Sigmoid colon (tissue), 7 donors: ENCODE measurements around the gene GMEB1. TPM values are rescaled to one million over a fixed set of nuclear protein-coding genes. Genes with fewer than 3 reads are reported as not detected.
"Not testable (repeated sequence)": the region's sequence is repeated elsewhere in the genome, so short reads cannot be mapped to it uniquely, and the experiment has no call there.

Source experiments
- DNase-seq: peaks from one replicate; pipeline ENCODE4 v3.0.0-alpha.2; 2019
- H3K27ac ChIP-seq, 4 donors: fragments of 200-600 bp; sonication (generic); one replicate each; pipeline ENCODE4 v1.5.1; 2016 to 2019; ENCODE audit warnings: mild to moderate bottlenecking in 1 of 4
- H3K27me3 ChIP-seq, 3 donors: fragments of 200-600 bp; sonication (generic); one replicate each; pipeline ENCODE4 v1.5.1; 2019; ENCODE audit warnings: mild to moderate bottlenecking in 1 of 3
- H3K36me3 ChIP-seq, 4 donors: fragments of 200-600 bp; sonication (generic); one replicate each; pipeline ENCODE4 v1.5.1; 2016 to 2019
- H3K4me1 ChIP-seq, 4 donors: fragments of 200-600 bp; sonication (generic); one replicate each; pipeline ENCODE4 v1.5.1; 2017 to 2019
- H3K4me3 ChIP-seq, 4 donors: fragments of 200-600 bp; sonication (generic); one replicate each; pipeline ENCODE4 v1.5.1; 2017 to 2019; ENCODE audit warnings: mild to moderate bottlenecking in 2 of 4, moderate library complexity in 1 of 4
- H3K9me3 ChIP-seq, 4 donors: fragments of 200-600 bp in 3 of 4; sonication (generic) in 3 of 4; one replicate each; pipeline versions ENCODE4 v1.5.1 to v1.6.1; 2013 to 2019
- CTCF ChIP-seq, 4 experiments: fragments of 450-650 bp in 3 of 4; fragments of 200-600 bp in 1 of 4; IDR thresholded peaks; one replicate each; pipeline ENCODE4 v1.5.1; 2016 to 2019; ENCODE audit warnings: antibody characterized with exemption in 4 of 4, mild to moderate bottlenecking in 3 of 4, moderate library complexity in 2 of 4
- EP300 ChIP-seq, 4 donors: sonication (generic); formaldehyde crosslinking; IDR thresholded peaks; one replicate each; pipeline ENCODE4 v1.6.1; 2017; ENCODE audit warnings: antibody characterized with exemption in 4 of 4
- POLR2A ChIP-seq, 2 donors: fragments of 450-650 bp; IDR thresholded peaks; one replicate each; pipeline ENCODE4 v1.6.1; 2016; ENCODE audit warnings: antibody characterized with exemption in 2 of 2, mild to moderate bottlenecking in 2 of 2, moderate library complexity in 2 of 2
- POLR2AphosphoS5 ChIP-seq, 4 donors: sonication (generic); formaldehyde crosslinking; IDR thresholded peaks; one replicate each; pipeline ENCODE4 v1.6.1; 2017; ENCODE audit warnings: antibody characterized with exemption in 4 of 4
- WGBS, 2 donors: extraction: QIAGEN DNeasy Blood & Tissue Kit; methylation state at CpG; one replicate each; pipeline ENCODE4 v1.1.7; 2013; 5-methylcytosine and 5-hydroxymethylcytosine counted together
- intact Hi-C: fragments of 100-400 bp; cut with DNase I; formaldehyde crosslinking; loops from one replicate; pipeline ENCODE4 v1.15.1; 2023
- polyA plus RNA-seq, 3 donors: library from polyadenylated mRNA; stranded (reverse); fragments of 200-250 nt; gene quantifications; one replicate each; pipeline ENCODE4 v1.2.3, GENCODE V29; 2013
- total RNA-seq, 4 donors: library from RNA; depleted of rRNA; stranded (reverse); fragments of >200 nt; gene quantifications; one replicate each; pipeline ENCODE4 v1.1.0, GENCODE V29; 2016
- donor health status: healthy with polysubstance abuse.
- donor health status: Bipolar disorder and iron deficiency.
- donor health status: healthy.

Gene GMEB1
- total and polyA plus RNA-seq, 7 donors = 3.7 to 8.9 (median 6.7) TPM

- Histone ChIP-seq H3K27ac (peak within 1 kb of the TSS; percentile 85 to 95 (median 92)), H3K36me3 (no peaks in the 10 kb centered on the region), H3K4me3 (peak within 1 kb of the TSS; percentile 68 to 79 (median 70)), H3K9me3 (no peaks in the 10 kb centered on the region), H3K4me1 (peaks cover 0 to 41% (median 36%) of the 10 kb centered on the region in 4 donors), H3K27me3 (no peaks in the 10 kb centered on the region)
- intact Hi-C loops = loop anchor here (2.0 to 10.0 kb wide), 5 partner anchors 26 to 542 kb away; partner anchors contain the start of genes GMEB1, SRSF4 and YTHDF2
- DNase-seq = peak; percentile 95
- TF ChIP-seq CTCF (IDR thresholded peaks at IDR 0.05) (peak in 2 of 4 experiments; percentile 23 to 45), POLR2AphosphoS5 (IDR thresholded peaks at IDR 0.05) (peak; percentile 88 to 97 (median 96)), POLR2A (IDR thresholded peaks at IDR 0.05) (peak; percentile 94 to 95), EP300 (IDR thresholded peaks at IDR 0.05) (no peak)
- 0 to 1% methylated on average over 49 of the region's 49 CpGs for WGBS, 2 donors
Measured at GRCh38 chr1:28642847-28643635, 25.5 kb upstream of the GMEB1 start, which contains the start of gene TAF12. TSS of gene TAF12 (minus strand) at chr1:28643067. CDS start at chr1:28622081, 20,986 bp downstream.

- peak overlapping the region in 1 of 4 donors; percentile 68 for H3K4me3 ChIP-seq
- H3K36me3 ChIP-seq = no peaks in the 10 kb centered on the region
- no peak for DNase-seq
- H3K27me3 ChIP-seq = no peaks in the 10 kb centered on the region
- H3K27ac ChIP-seq = peak overlapping the region; percentile 85 to 95 (median 92)
- TF ChIP-seq POLR2AphosphoS5 (IDR thresholded peaks at IDR 0.05) (no peak), EP300 (IDR thresholded peaks at IDR 0.05) (no peak), CTCF (IDR thresholded peaks at IDR 0.05) (no peak), POLR2A (IDR thresholded peaks at IDR 0.05) (no peak)
- no peaks in the 10 kb centered on the region for H3K9me3 ChIP-seq
- 81 to 97% methylated on average over 3 of the region's 3 CpGs for WGBS, 2 donors
- intact Hi-C loops = loop anchor here (5.0 to 10.0 kb wide), 3 partner anchors 62 to 540 kb away; partner anchors contain the start of gene SRSF4
- peaks cover 0 to 48% (median 39%) of the 10 kb centered on the region in 4 donors for H3K4me1 ChIP-seq
Measured at GRCh38 chr1:28644494-28644893, 24.1 kb upstream of the GMEB1 start.

- H3K4me1 ChIP-seq = peaks cover 0 to 45% (median 37%) of the 10 kb centered on the region in 4 donors
- WGBS, 2 donors = 96 to 98% methylated on average over 11 of the region's 11 CpGs
Measured at GRCh38 chr1:28645406-28645805, 23.2 kb upstream of the GMEB1 start.

GRCh38 chr1:28646040-28646439, 22.5 kb upstream of the GMEB1 start:
- H3K9me3 ChIP-seq = no peaks in the 10 kb centered on the region
- H3K27me3 ChIP-seq = no peaks in the 10 kb centered on the region
- H3K27ac ChIP-seq = no peak overlapping the region
- peaks cover 0 to 39% (median 34%) of the 10 kb centered on the region in 4 donors for H3K4me1 ChIP-seq
- DNase-seq = peak; percentile 13
- TF ChIP-seq CTCF (IDR thresholded peaks at IDR 0.05) = no peak
- TF ChIP-seq POLR2A (IDR thresholded peaks at IDR 0.05) = no peak
- no peak for TF ChIP-seq EP300 (IDR thresholded peaks at IDR 0.05)
- WGBS, 2 donors = 92 to 94% methylated on average over 1 of the region's 1 CpG
- intact Hi-C loops = loop anchor here (5.0 to 10.0 kb wide), 2 partner anchors 139 to 539 kb away; partner anchors contain the start of genes RCC1 and SRSF4
- H3K36me3 ChIP-seq = no peaks in the 10 kb centered on the region
- H3K4me3 ChIP-seq = no peak overlapping the region

More at GRCh38 chr1:28645406-28645805, 23.2 kb upstream of the GMEB1 start:
- not testable (repeated sequence) for DNase-seq, H3K36me3 ChIP-seq, H3K9me3 ChIP-seq, H3K27ac ChIP-seq, H3K4me3 ChIP-seq, H3K27me3 ChIP-seq
- intact Hi-C loops = loop anchor here (5.0 to 10.0 kb wide), 2 partner anchors 138 to 539 kb away; partner anchors contain the start of genes RCC1 and SRSF4

- TF ChIP-seq EP300 (IDR thresholded peaks at IDR 0.05) (no peak), POLR2A (IDR thresholded peaks at IDR 0.05) (no peak)
- Histone ChIP-seq H3K4me3 (peak overlapping the region; percentile 18 to 48 (median 46)), H3K9me3 (no peaks in the 10 kb centered on the region), H3K4me1 (peaks cover 0 to 27% (median 23%) of the 10 kb centered on the region in 4 donors), H3K27me3 (no peaks in the 10 kb centered on the region), H3K36me3 (no peaks in the 10 kb centered on the region), H3K27ac (peak overlapping the region; percentile 86 to 93 (median 90))
- intact Hi-C loops = loop anchor here (1.0 to 10.0 kb wide), 3 partner anchors 20 to 537 kb away; partner anchors contain the start of genes GMEB1, RCC1 and SRSF4
- WGBS, 2 donors = 2% methylated on average over 18 of the region's 18 CpGs
- DNase-seq = peak; percentile 97
Measured at GRCh38 chr1:28648008-28648473, 20.5 kb upstream of the GMEB1 start.
